ENCODE data around the gene C16orf87.
"Not testable (repeated sequence)": the region's sequence is repeated elsewhere in the genome, so short reads cannot be mapped to it uniquely, and the experiment has no call there.

C16orf87 gene

DNA sequence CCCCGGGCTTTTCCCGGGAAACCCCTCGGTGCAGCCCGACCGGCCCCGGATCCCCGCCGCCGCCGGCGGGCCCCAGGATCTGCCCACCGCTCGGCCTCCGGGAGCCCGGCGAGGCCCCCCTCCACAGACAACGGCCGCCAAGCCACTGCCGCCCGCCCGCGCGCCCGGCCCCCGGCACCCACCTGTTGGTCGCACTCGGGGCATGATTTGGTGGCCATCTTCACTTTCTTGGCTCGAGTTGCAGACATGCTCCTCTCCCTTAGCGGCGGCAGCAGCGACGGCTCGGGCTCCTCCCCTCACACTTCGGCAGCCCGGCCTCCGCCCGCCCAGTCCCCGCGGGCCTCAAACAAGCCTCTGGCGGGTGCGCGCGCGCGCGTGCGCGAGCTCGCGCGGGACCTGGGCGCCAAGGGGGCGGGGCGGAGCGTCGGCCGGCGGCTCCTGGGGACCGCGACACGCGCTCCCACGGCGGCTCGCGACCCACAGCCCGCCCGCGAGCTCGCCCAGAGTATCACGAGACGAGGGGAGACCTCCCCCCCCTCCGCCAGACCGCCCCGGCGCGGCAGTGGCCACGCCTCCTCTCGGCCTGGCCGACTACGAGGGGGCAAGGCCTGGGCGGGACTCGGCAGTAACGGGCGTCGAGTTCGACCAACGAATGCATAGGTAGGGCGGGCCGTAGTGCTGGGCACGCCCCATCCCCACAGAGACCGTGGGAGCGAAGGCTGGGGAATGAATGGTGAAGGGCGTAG is at the start of gene C16orf87:
TSS of gene C16orf87 (minus strand) at position 279 of the 746 bp plus-strand sequence. CDS start at position 248, 31 bp downstream.
- Histone ChIP-seq H3K9me3 (ENCODE audit: insufficient read depth, low read length) (no peaks in the 10 kb centered on the region), H3K9ac (ENCODE audit: insufficient read length, low read depth) (peak within 1 kb of the TSS; percentile 89), H3K4me3 (ENCODE audit: insufficient read length, low read depth) (peak within 1 kb of the TSS; percentile 77), H3K4me1 (ENCODE audit: insufficient read depth, insufficient read length) (no peaks in the 10 kb centered on the region), H3K36me3 (ENCODE audit: insufficient read depth, insufficient read length, low read length) (no peaks in the 10 kb centered on the region), H3K27me3 (ENCODE audit: insufficient read depth, insufficient read length) (no peaks in the 10 kb centered on the region)
- TF ChIP-seq ZNF274 (IDR thresholded peaks at IDR 0.05; ENCODE audit: low read depth, low read length) = no peak
- no peak for TF ChIP-seq SUZ12 (IDR thresholded peaks at IDR 0.05; ENCODE audit: extremely low read depth, insufficient read depth, insufficient read length)
- TF ChIP-seq YY1 (IDR thresholded peaks at IDR 0.05; ENCODE audit: insufficient read depth, insufficient read length) = no peak
- DNase-seq (ENCODE audit: low read depth, low spot score) = peak; percentile 85

GRCh38 chr16:46875243-46875642 is 44.3 kb upstream of the C16orf87 start:
- Histone ChIP-seq H3K4me3 (ENCODE audit: insufficient read length, low read depth) (no peak overlapping the region), H3K4me1 (ENCODE audit: insufficient read depth, insufficient read length) (peaks cover 5% of the 10 kb centered on the region), H3K27me3 (ENCODE audit: insufficient read depth, insufficient read length) (no peaks in the 10 kb centered on the region), H3K9ac (ENCODE audit: insufficient read length, low read depth) (no peak overlapping the region), H3K9me3 (ENCODE audit: insufficient read depth, low read length) (no peaks in the 10 kb centered on the region), H3K36me3 (ENCODE audit: insufficient read depth, insufficient read length, low read length) (no peaks in the 10 kb centered on the region)
- TF ChIP-seq YY1 (IDR thresholded peaks at IDR 0.05; ENCODE audit: insufficient read depth, insufficient read length) (no peak), ZNF274 (IDR thresholded peaks at IDR 0.05; ENCODE audit: low read depth, low read length) (no peak), SUZ12 (IDR thresholded peaks at IDR 0.05; ENCODE audit: extremely low read depth, insufficient read depth, insufficient read length) (no peak)
- DNase-seq (ENCODE audit: low read depth, low spot score) = no peak

DNA sequence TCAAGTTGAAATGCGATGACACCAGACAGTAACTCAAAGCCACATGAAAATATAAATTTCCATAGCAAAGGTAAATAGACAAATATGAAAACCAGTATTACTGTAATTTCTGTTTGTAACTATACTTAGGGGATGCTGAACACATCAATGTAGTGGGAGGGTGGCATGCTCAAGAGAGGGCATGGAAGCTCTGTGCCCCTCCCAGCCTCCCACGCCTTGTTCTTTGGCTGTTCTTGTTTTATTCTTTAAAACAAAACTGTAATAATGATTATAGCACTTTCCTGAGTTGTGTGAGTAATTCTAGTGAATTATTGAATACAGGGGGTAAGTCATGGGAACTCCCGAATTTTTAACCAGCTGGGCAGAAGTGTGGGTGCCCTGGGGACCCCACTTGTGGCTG is 42.2 kb upstream of the C16orf87 start:
- TF ChIP-seq YY1 (IDR thresholded peaks at IDR 0.05; ENCODE audit: insufficient read depth, insufficient read length) = no peak
- TF ChIP-seq SUZ12 (IDR thresholded peaks at IDR 0.05; ENCODE audit: extremely low read depth, insufficient read depth, insufficient read length) = no peak
- no peaks in the 10 kb centered on the region for H3K36me3 ChIP-seq (ENCODE audit: insufficient read depth, insufficient read length, low read length)
- no peak overlapping the region for H3K4me3 ChIP-seq (ENCODE audit: insufficient read length, low read depth)
- no peaks in the 10 kb centered on the region for H3K27me3 ChIP-seq (ENCODE audit: insufficient read depth, insufficient read length)
- DNase-seq (ENCODE audit: low read depth, low spot score) = no peak
- H3K4me1 ChIP-seq (ENCODE audit: insufficient read depth, insufficient read length) = peaks cover 10% of the 10 kb centered on the region
- H3K9ac ChIP-seq (ENCODE audit: insufficient read length, low read depth) = no peak overlapping the region
- H3K9me3 ChIP-seq (ENCODE audit: insufficient read depth, low read length) = peaks cover 2% of the 10 kb centered on the region; the same call in 1 of the 2 replicates

DNA sequence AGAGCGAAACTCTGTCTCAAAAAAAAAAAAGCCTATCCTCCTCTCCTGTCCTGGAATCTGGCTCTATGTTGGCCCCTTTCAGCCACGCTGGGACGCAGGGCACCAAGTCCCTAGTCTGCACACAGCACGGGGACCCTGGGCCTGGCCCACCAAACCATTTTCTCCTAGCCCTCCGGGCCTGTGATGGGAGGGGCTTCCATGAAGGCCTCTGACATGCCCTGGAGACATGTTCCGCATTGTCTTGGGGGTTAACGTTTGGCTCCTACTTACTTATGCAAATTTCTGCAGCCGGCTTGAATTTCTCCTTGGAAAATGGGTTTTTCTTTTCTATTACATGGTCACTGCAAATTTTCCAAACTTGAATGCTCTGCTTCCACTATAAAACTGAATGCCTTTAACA is 40.6 kb upstream of the C16orf87 start:
- H3K36me3 ChIP-seq (ENCODE audit: insufficient read depth, insufficient read length, low read length) = no peaks in the 10 kb centered on the region
- no peaks in the 10 kb centered on the region for H3K27me3 ChIP-seq (ENCODE audit: insufficient read depth, insufficient read length)
- H3K4me3 ChIP-seq (ENCODE audit: insufficient read length, low read depth) = no peak overlapping the region
- TF ChIP-seq ZNF274 (IDR thresholded peaks at IDR 0.05; ENCODE audit: low read depth, low read length) (no peak), SUZ12 (IDR thresholded peaks at IDR 0.05; ENCODE audit: extremely low read depth, insufficient read depth, insufficient read length) (no peak)
- H3K4me1 ChIP-seq (ENCODE audit: insufficient read depth, insufficient read length) = peaks cover 10% of the 10 kb centered on the region
- H3K9ac ChIP-seq (ENCODE audit: insufficient read length, low read depth) = no peak overlapping the region
- no peak for DNase-seq (ENCODE audit: low read depth, low spot score)
- peaks cover 9% of the 10 kb centered on the region; the same call in 1 of the 2 replicates for H3K9me3 ChIP-seq (ENCODE audit: insufficient read depth, low read length)

- not testable (repeated sequence) for H3K9me3 ChIP-seq (ENCODE audit: insufficient read depth, low read length); H3K9ac ChIP-seq (ENCODE audit: insufficient read length, low read depth); H3K36me3 ChIP-seq (ENCODE audit: insufficient read depth, insufficient read length, low read length); H3K4me1 ChIP-seq (ENCODE audit: insufficient read depth, insufficient read length); H3K27me3 ChIP-seq (ENCODE audit: insufficient read depth, insufficient read length); H3K4me3 ChIP-seq (ENCODE audit: insufficient read length, low read depth); DNase-seq (ENCODE audit: low read depth, low spot score)
These were observed 37.9 kb upstream of the C16orf87 start for GRCh38 chr16:46868891-46869290.

- DNase-seq (ENCODE audit: low read depth, low spot score); H3K27me3 ChIP-seq (ENCODE audit: insufficient read depth, insufficient read length); H3K4me3 ChIP-seq (ENCODE audit: insufficient read length, low read depth); H3K36me3 ChIP-seq (ENCODE audit: insufficient read depth, insufficient read length, low read length); H3K9ac ChIP-seq (ENCODE audit: insufficient read length, low read depth); H3K4me1 ChIP-seq (ENCODE audit: insufficient read depth, insufficient read length): not testable (repeated sequence)
- peaks cover 14% of the 10 kb centered on the region; the same call in 1 of the 2 replicates for H3K9me3 ChIP-seq (ENCODE audit: insufficient read depth, low read length)
These were observed 36.5 kb upstream of the C16orf87 start for GRCh38 chr16:46867486-46867885.

DNA sequence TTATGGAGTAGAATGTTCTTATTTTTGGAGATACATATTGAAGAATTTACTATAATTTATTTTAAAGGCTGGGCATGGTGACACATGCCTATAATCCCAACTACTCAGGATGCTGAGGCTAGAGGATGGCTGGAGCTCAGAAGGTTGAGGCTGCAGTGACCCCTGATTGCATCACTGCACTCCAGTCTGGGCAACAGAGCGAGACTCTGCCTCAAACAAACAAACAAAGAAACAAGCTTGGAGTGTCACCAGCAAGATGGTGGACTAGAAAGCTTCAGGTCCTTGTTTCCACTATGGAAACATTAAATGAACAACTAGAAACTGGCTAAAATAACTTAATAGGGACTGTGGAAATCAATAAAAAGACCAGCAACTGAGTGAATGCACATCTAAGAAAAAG is 35.3 kb upstream of the C16orf87 start:
- peaks cover 15% of the 10 kb centered on the region; the same call in 1 of the 2 replicates for H3K9me3 ChIP-seq (ENCODE audit: insufficient read depth, low read length)
- H3K36me3 ChIP-seq (ENCODE audit: insufficient read depth, insufficient read length, low read length) = no peaks in the 10 kb centered on the region
- no peak for DNase-seq (ENCODE audit: low read depth, low spot score)
- H3K4me3 ChIP-seq (ENCODE audit: insufficient read length, low read depth) = no peak overlapping the region
- no peak overlapping the region for H3K9ac ChIP-seq (ENCODE audit: insufficient read length, low read depth)
- H3K27me3 ChIP-seq (ENCODE audit: insufficient read depth, insufficient read length) = no peaks in the 10 kb centered on the region
- peaks cover 7% of the 10 kb centered on the region for H3K4me1 ChIP-seq (ENCODE audit: insufficient read depth, insufficient read length)
- TF ChIP-seq YY1 (IDR thresholded peaks at IDR 0.05; ENCODE audit: insufficient read depth, insufficient read length) (no peak), SUZ12 (IDR thresholded peaks at IDR 0.05; ENCODE audit: extremely low read depth, insufficient read depth, insufficient read length) (no peak), ZNF274 (IDR thresholded peaks at IDR 0.05; ENCODE audit: low read depth, low read length) (no peak)
